HepG2 (cell line): Measurements from ENCODE around the gene B3GNT5. TPM values are rescaled to one million over a fixed set of nuclear protein-coding genes. Genes with fewer than 3 reads are reported as not detected.

Experiments used
- ATAC-seq: fragments of 200-7000 bp; cut with Tn5 transposase; 3 replicates; pipeline ENCODE4 v1.9.1; 2020; ENCODE audit warnings: mild to moderate bottlenecking, moderate library complexity
- BruUV-seq: library from RNA; stranded (reverse); fragments of 400-500 nt; replicated peaks from 2 replicates; lab custom pipeline; 2021; lab: Mats Ljungman, UMichigan
- CTCF ChIA-PET: fragments of 300-600 bp; formaldehyde crosslinking; extraction: SDS; loops from one replicate; lab custom pipeline; 2021; ENCODE audit warnings: low total read pairs, inconsistent platforms, low intra/inter-chr PET ratio; lab: Yijun Ruan, JAX
- POLR2A ChIA-PET: fragments of 350-600 bp; sonication (Branson Sonifier 250); formaldehyde crosslinking; loops from one replicate; lab custom pipeline; 2020; ENCODE audit warnings: antibody characterized with exemption, inconsistent platforms; lab: Yijun Ruan, JAX
- DNase-seq: peaks from one replicate; pipeline ENCODE4 v3.0.0-alpha.2; 2015; ENCODE audit warnings: low spot score
- FAIRE-seq: peaks from 3 replicates; lab custom pipeline; 2011; peaks lifted over from hg19 to GRCh38; lab: Jason Lieb, UNC
- H2AFZ ChIP-seq: one replicate; pipeline ENCODE4 v1.6.1; 2011; ENCODE audit warnings: low read length, inconsistent platforms
- H3K27ac ChIP-seq: fragments of 300-600 bp; 3 replicates; pipeline ENCODE4 v1.8.0; 2011; ENCODE audit warnings: mixed run types, mild to moderate bottlenecking, mixed read lengths, low read length, inconsistent platforms; ENCODE audit not compliant: insufficient read depth; ENCODE audit errors: extremely low read length
- H3K27me3 ChIP-seq, 2 experiments: fragments of 200-600 bp in 1 of 2; 2 replicates in 1 of 2; 3 replicates in 1 of 2; pipeline versions ENCODE4 v1.6.0 to v1.8.0; 2011; ENCODE audit warnings: low read length in 2 of 2, mild to moderate bottlenecking in 2 of 2, moderate library complexity in 2 of 2, inconsistent platforms in 1 of 2; ENCODE audit not compliant: insufficient read depth in 2 of 2, control insufficient read depth in 1 of 2
- H3K36me3 ChIP-seq, 2 experiments: fragments of 200-600 bp in 1 of 2; replicated peaks in 1 of 2; 2 replicates in 1 of 2; 3 replicates in 1 of 2; pipeline versions ENCODE4 v1.5.1 to v1.8.0; 2011; ENCODE audit warnings: low read length in 2 of 2, inconsistent platforms in 1 of 2; ENCODE audit not compliant: insufficient read depth in 2 of 2, control insufficient read depth in 1 of 2
- H3K4me1 ChIP-seq: 2 replicates; pipeline ENCODE4 v1.5.1; 2012; ENCODE audit warnings: low read length, inconsistent platforms; ENCODE audit not compliant: insufficient read depth
- H3K4me2 ChIP-seq: 2 replicates; pipeline ENCODE4 v1.6.0; 2011; ENCODE audit warnings: low read depth, low read length, inconsistent platforms
- H3K4me3 ChIP-seq, 3 experiments: fragments of 200-600 bp in 1 of 3; sonication (generic), shearing (Covaris generic) in 1 of 3; replicated peaks in 1 of 3; 2 replicates each; pipeline ENCODE4 v1.5.1; 2011 to 2016; ENCODE audit warnings: low read length in 3 of 3, inconsistent platforms in 2 of 3, low read depth in 2 of 3, mild to moderate bottlenecking in 2 of 3, control low read depth in 1 of 3, mixed read lengths in 1 of 3; ENCODE audit not compliant: insufficient read depth in 1 of 3
- H3K79me2 ChIP-seq: one replicate; pipeline ENCODE4 v1.6.1; 2011; ENCODE audit warnings: low read length, inconsistent platforms; ENCODE audit not compliant: insufficient read depth
- H3K9ac ChIP-seq: 2 replicates; pipeline ENCODE4 v1.6.0; 2011; ENCODE audit warnings: mild to moderate bottlenecking, low read depth, low read length, inconsistent platforms; ENCODE audit not compliant: insufficient read depth
- H3K9me3 ChIP-seq: 2 replicates; pipeline ENCODE4 v1.5.1; 2012; ENCODE audit warnings: mild to moderate bottlenecking, low read length
- H4K20me1 ChIP-seq: 2 replicates; pipeline ENCODE4 v1.6.0; 2011; ENCODE audit warnings: inconsistent platforms, mild to moderate bottlenecking, low read length, moderate library complexity; ENCODE audit not compliant: insufficient read depth
- ARHGAP35 ChIP-seq: sonication (generic); formaldehyde crosslinking; IDR thresholded peaks from 2 replicates; pipeline ENCODE4 v1.9.0; 2022; ENCODE audit warnings: mild to moderate bottlenecking, inconsistent platforms, moderate library complexity, missing genetic modification reagents, borderline replicate concordance
- CCDC6 ChIP-seq: sonication (generic); formaldehyde crosslinking; IDR thresholded peaks from 2 replicates; pipeline ENCODE4 v1.8.1; 2022; ENCODE audit warnings: mild to moderate bottlenecking, missing genetic modification reagents, moderate library complexity
- JARID2 ChIP-seq: sonication (generic); formaldehyde crosslinking; IDR thresholded peaks from 2 replicates; pipeline ENCODE4 v1.8.1; 2023; ENCODE audit warnings: missing genetic modification reagents, inconsistent platforms; ENCODE audit not compliant: insufficient replicate concordance
- PHF20 ChIP-seq: sonication (generic); formaldehyde crosslinking; IDR thresholded peaks from 2 replicates; pipeline ENCODE4 v1.5.0; 2020; ENCODE audit warnings: mild to moderate bottlenecking, missing genetic modification reagents
- RFXAP ChIP-seq: sonication (generic); formaldehyde crosslinking; IDR thresholded peaks from 2 replicates; pipeline ENCODE4 v1.4.0; 2020; ENCODE audit warnings: missing genetic modification reagents, borderline replicate concordance
- TBX3 ChIP-seq: fragments of 450-650 bp; IDR thresholded peaks from 2 replicates; pipeline ENCODE4 v1.6.1; 2017; ENCODE audit warnings: antibody characterized with exemption, mild to moderate bottlenecking, inconsistent platforms, borderline replicate concordance
- ZNF557 ChIP-seq: sonication (generic); formaldehyde crosslinking; IDR thresholded peaks from 2 replicates; pipeline ENCODE4 v1.4.0; 2020; ENCODE audit warnings: missing genetic modification reagents
- ZNF747 ChIP-seq: sonication (generic); formaldehyde crosslinking; IDR thresholded peaks from 2 replicates; pipeline ENCODE4 v1.8.1; 2023; ENCODE audit warnings: missing genetic modification reagents, mild to moderate bottlenecking, borderline replicate concordance
- ZNF777 ChIP-seq: sonication (generic); formaldehyde crosslinking; IDR thresholded peaks from 2 replicates; pipeline ENCODE4 v1.4.0; 2020; ENCODE audit warnings: missing genetic modification reagents
- WGBS: methylation state at CpG from one replicate; pipeline ENCODE4 v1.1.6; 2017; ENCODE audit warnings: low lambda C conversion rate; 5-methylcytosine and 5-hydroxymethylcytosine counted together
- in situ Hi-C: cut with HindIII; loops from 2 replicates; pipeline ENCODE4 v1.10.0; 2017; ENCODE audit warnings: low pct_unique_long_range_greater_than_20kb; ENCODE audit not compliant: extremely low pct_ligation_motif_present
- intact Hi-C: fragments of 100-400 bp; cut with micrococcal nuclease; formaldehyde crosslinking; loops from one replicate; pipeline ENCODE4 v1.10.0; 2022; ENCODE audit not compliant: unreplicated experiment
- polyA plus RNA-seq, 8 experiments: library from polyadenylated mRNA; depleted of rRNA in 3 of 8; stranded (reverse) in 7 of 8; unstranded in 1 of 8; fragments of >200 nt; fragmentation: Illumina TruSeq in 4 of 8; extraction: Trizol in 4 of 8; gene quantifications; 2 replicates each; pipeline versions ENCODE4 v1.2.1 to v1.2.3, GENCODE V29; 2011 to 2016; ENCODE audit warnings: low read depth in 4 of 8, missing spikeins in 1 of 8, mixed read lengths in 1 of 8; ENCODE audit not compliant: insufficient read depth in 1 of 8
- total RNA-seq, 5 experiments: library from RNA; depleted of rRNA; stranded (reverse); fragments of >200 nt; fragmentation: Illumina TruSeq; extraction: Trizol; gene quantifications; 2 replicates each; pipeline ENCODE4 v1.2.3, GENCODE V29; 2016; ENCODE audit warnings: low read depth in 1 of 5
- TF ChIP-seq, protein P1 (sequence below): sonication (generic); formaldehyde crosslinking; IDR thresholded peaks from 2 replicates; pipeline ENCODE4 v1.4.0; 2020; ENCODE audit warnings: low read depth, mild to moderate bottlenecking, missing genetic modification reagents
- TF ChIP-seq, protein P2 (sequence below): sonication (generic); formaldehyde crosslinking; IDR thresholded peaks from 2 replicates; pipeline ENCODE4 v1.5.1; 2020; ENCODE audit warnings: missing genetic modification reagents, mild to moderate bottlenecking, borderline replicate concordance
- TF ChIP-seq, protein P3 (sequence below): conservative IDR thresholded peaks from 2 replicates; pipeline ENCODE4 v1.6.1; 2018; ENCODE audit warnings: missing genetic modification reagents
- TF ChIP-seq, protein P4 (sequence below): sonication (generic); formaldehyde crosslinking; IDR thresholded peaks from 2 replicates; pipeline ENCODE4 v1.5.1; 2020; ENCODE audit warnings: mild to moderate bottlenecking, missing genetic modification reagents, moderate library complexity

The B3GNT5 gene
- total and polyA plus RNA-seq, 2 of the 13 experiments (the other 11 are each of a cell fraction or from before 2014, with no cell fraction given), result not detected

DNA sequence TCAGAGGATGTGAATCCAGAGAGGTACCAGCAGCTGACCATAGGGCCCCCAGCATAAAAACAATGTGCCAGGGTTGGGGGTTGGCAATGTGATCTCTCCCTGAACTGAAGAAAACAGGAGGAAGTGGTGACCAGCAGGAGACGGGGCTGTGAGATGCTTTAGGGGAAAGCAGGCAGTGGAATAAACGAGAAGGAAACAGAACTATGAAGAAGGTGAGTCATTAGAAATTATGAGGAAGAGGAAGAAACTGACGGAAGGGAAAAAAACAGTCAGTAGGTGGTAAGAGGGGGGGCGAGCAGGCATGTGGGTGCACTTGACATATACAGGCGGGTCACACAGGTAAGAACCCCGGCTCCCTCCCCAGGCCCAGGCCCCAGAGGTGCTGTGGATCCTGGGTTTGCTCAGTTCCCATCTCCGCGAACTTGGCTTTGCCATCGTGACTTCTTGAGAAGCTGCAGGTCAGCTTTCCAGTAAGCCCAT lies 42.2 kb upstream of the B3GNT5 start:
- no peaks in the 10 kb centered on the region for H4K20me1 ChIP-seq
- FAIRE-seq (no peak), ATAC-seq (no peak), DNase-seq (no peak)
- no peak overlapping the region for H3K9ac ChIP-seq
- H3K79me2 ChIP-seq, result no peaks in the 10 kb centered on the region
- ChIA-PET CTCF (no interaction called here), POLR2A (no interaction called here)
- intact Hi-C loops, result no loop called here
- peak overlapping the region; percentile 42; the same call in 1 of the 2 replicates for H3K4me2 ChIP-seq
- H3K4me3 ChIP-seq, result no peak overlapping the region
- no peaks in the 10 kb centered on the region for H3K36me3 ChIP-seq
- no peak overlapping the region for H2AFZ ChIP-seq
- H3K9me3 ChIP-seq, result no peaks in the 10 kb centered on the region
- H3K27ac ChIP-seq, result no peak overlapping the region
- in situ Hi-C loops, result no loop called here
- 38% methylated on average over 7 of the region's 9 CpGs for WGBS
- TF ChIP-seq, protein P1, sequence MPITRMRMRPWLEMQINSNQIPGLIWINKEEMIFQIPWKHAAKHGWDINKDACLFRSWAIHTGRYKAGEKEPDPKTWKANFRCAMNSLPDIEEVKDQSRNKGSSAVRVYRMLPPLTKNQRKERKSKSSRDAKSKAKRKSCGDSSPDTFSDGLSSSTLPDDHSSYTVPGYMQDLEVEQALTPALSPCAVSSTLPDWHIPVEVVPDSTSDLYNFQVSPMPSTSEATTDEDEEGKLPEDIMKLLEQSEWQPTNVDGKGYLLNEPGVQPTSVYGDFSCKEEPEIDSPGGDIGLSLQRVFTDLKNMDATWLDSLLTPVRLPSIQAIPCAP (CRISPR knock-in tag), result no peak
- TF ChIP-seq RFXAP (CRISPR knock-in tag) (peak; percentile 26; the same call in 1 of the 2 replicates), ZNF747 (CRISPR knock-in tag) (no peak), CCDC6 (CRISPR knock-in tag) (no peak), PHF20 (CRISPR knock-in tag) (peak; percentile 25; the same call in 1 of the 2 replicates)
- peaks cover 0 to 13% of the 10 kb centered on the region in 2 experiments; a peak in 1 of 5 replicates for H3K27me3 ChIP-seq
- BruUV-seq, result no TSS peak
- H3K4me1 ChIP-seq, result peaks cover 16% of the 10 kb centered on the region

DNA sequence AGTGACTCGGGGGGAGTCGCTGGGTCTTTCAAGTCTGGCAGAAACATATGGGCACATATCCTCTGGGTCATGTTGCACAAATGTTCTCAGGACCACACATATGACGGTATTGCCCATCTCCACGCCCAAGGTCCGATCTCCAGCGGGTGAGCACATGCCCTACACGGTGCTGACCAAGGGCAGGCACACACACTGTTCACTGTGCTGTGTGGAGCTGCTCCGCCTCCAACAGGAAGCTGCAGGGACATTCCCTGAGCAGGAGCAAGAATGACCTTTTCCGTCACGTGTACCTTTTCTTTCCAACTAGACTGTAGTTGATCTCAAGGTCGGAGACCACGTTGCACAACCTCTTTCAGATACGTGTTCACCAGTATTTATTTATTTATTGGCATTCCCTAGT lies 41.7 kb upstream of the B3GNT5 start:
- no peak overlapping the region for H3K4me3 ChIP-seq
- FAIRE-seq, result peak; percentile 49
- 4% methylated on average over 7 of the region's 13 CpGs for WGBS
- ChIA-PET POLR2A (no interaction called here), CTCF (no interaction called here)
- no peak overlapping the region for H3K27ac ChIP-seq
- in situ Hi-C loops (no loop called here), intact Hi-C loops (no loop called here)
- H3K4me1 ChIP-seq, result peaks cover 16% of the 10 kb centered on the region
- peak; percentile 100 for ATAC-seq
- no peaks in the 10 kb centered on the region for H4K20me1 ChIP-seq
- H3K9ac ChIP-seq, result no peak overlapping the region
- DNase-seq, result peak; percentile 79
- no peaks in the 10 kb centered on the region for H3K9me3 ChIP-seq
- peaks cover 0 to 15% of the 10 kb centered on the region in 2 experiments; a peak in 1 of 5 replicates for H3K27me3 ChIP-seq
- H2AFZ ChIP-seq, result no peak overlapping the region
- H3K36me3 ChIP-seq, result no peaks in the 10 kb centered on the region
- no peaks in the 10 kb centered on the region for H3K79me2 ChIP-seq
- BruUV-seq, result no TSS peak
- H3K4me2 ChIP-seq, result peak overlapping the region; percentile 42
- TF ChIP-seq, protein P2, sequence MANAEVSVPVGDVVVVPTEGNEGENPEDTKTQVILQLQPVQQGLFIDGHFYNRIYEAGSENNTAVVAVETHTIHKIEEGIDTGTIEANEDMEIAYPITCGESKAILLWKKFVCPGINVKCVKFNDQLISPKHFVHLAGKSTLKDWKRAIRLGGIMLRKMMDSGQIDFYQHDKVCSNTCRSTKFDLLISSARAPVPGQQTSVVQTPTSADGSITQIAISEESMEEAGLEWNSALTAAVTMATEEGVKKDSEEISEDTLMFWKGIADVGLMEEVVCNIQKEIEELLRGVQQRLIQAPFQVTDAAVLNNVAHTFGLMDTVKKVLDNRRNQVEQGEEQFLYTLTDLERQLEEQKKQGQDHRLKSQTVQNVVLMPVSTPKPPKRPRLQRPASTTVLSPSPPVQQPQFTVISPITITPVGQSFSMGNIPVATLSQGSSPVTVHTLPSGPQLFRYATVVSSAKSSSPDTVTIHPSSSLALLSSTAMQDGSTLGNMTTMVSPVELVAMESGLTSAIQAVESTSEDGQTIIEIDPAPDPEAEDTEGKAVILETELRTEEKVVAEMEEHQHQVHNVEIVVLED, result no peak
- TF ChIP-seq TBX3 (no peak), ARHGAP35 (CRISPR knock-in tag) (no peak), ZNF557 (CRISPR knock-in tag) (no peak), ZNF777 (CRISPR knock-in tag) (no peak), JARID2 (CRISPR knock-in tag) (no peak)
- TF ChIP-seq, protein P3, sequence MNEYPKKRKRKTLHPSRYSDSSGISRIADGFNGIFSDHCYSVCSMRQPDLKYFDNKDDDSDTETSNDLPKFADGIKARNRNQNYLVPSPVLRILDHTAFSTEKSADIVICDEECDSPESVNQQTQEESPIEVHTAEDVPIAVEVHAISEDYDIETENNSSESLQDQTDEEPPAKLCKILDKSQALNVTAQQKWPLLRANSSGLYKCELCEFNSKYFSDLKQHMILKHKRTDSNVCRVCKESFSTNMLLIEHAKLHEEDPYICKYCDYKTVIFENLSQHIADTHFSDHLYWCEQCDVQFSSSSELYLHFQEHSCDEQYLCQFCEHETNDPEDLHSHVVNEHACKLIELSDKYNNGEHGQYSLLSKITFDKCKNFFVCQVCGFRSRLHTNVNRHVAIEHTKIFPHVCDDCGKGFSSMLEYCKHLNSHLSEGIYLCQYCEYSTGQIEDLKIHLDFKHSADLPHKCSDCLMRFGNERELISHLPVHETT (CRISPR knock-in tag), result no peak
- TF ChIP-seq, protein P4, sequence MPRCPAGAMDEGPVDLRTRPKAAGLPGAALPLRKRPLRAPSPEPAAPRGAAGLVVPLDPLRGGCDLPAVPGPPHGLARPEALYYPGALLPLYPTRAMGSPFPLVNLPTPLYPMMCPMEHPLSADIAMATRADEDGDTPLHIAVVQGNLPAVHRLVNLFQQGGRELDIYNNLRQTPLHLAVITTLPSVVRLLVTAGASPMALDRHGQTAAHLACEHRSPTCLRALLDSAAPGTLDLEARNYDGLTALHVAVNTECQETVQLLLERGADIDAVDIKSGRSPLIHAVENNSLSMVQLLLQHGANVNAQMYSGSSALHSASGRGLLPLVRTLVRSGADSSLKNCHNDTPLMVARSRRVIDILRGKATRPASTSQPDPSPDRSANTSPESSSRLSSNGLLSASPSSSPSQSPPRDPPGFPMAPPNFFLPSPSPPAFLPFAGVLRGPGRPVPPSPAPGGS, result peak; percentile 41; the same call in 1 of the 2 replicates
